Smooth muscle cell (in vitro differentiated cells): ENCODE measurements around the gene CD5L. TPM values are rescaled to one million over a fixed set of nuclear protein-coding genes. Genes with fewer than 3 reads are reported as not detected.

ENCODE experiments used
- DNase-seq: peaks from one replicate; lab custom pipeline; 2025; ENCODE audit not compliant: unreplicated experiment; lab: John Stamatoyannopoulos, UW
- H2AFZ ChIP-seq: fragments of 200-600 bp; sonication (generic); 2 replicates; pipeline ENCODE4 v1.6.0; 2016; ENCODE audit warnings: antibody characterized with exemption, low read depth, mild to moderate bottlenecking
- H3F3A ChIP-seq: fragments of 200-600 bp; sonication (generic); 2 replicates; pipeline ENCODE4 v1.6.0; 2017; ENCODE audit warnings: antibody characterized with exemption, low read depth
- H3K27ac ChIP-seq: fragments of 200-600 bp; sonication (generic); 2 replicates; pipeline ENCODE4 v1.5.1; 2016; ENCODE audit warnings: low read depth, mild to moderate bottlenecking
- H3K27me3 ChIP-seq: fragments of 200-600 bp; sonication (generic); 2 replicates; pipeline ENCODE4 v1.6.1; 2016; ENCODE audit warnings: low read depth, mild to moderate bottlenecking
- H3K36me3 ChIP-seq: fragments of 200-600 bp; sonication (generic); 2 replicates; pipeline ENCODE4 v1.5.1; 2016; ENCODE audit warnings: low read depth
- H3K4me1 ChIP-seq: fragments of 200-600 bp; sonication (generic); 2 replicates; pipeline ENCODE4 v1.5.1; 2016; ENCODE audit warnings: low read depth
- H3K4me2 ChIP-seq: fragments of 200-600 bp; sonication (generic); 2 replicates; pipeline ENCODE4 v1.6.0; 2016; ENCODE audit warnings: mild to moderate bottlenecking
- H3K4me3 ChIP-seq: fragments of 200-600 bp; sonication (generic); 2 replicates; pipeline ENCODE4 v1.5.1; 2016; ENCODE audit warnings: mild to moderate bottlenecking
- H3K79me2 ChIP-seq: fragments of 200-600 bp; sonication (generic); 2 replicates; pipeline ENCODE4 v1.6.0; 2016; ENCODE audit warnings: low read depth, mild to moderate bottlenecking
- H3K9ac ChIP-seq: fragments of 200-600 bp; sonication (generic); 2 replicates; pipeline ENCODE4 v1.6.0; 2016; ENCODE audit warnings: low read depth
- H3K9me3 ChIP-seq: fragments of 200-600 bp; sonication (generic); replicated peaks from 2 replicates; pipeline ENCODE4 v1.5.1; 2016; ENCODE audit warnings: low read depth
- H4K20me1 ChIP-seq: fragments of 200-600 bp; sonication (generic); 2 replicates; pipeline ENCODE4 v1.6.0; 2016; ENCODE audit warnings: low read depth
- CTCF ChIP-seq: fragments of 200-600 bp; sonication (generic); IDR thresholded peaks from 2 replicates; pipeline ENCODE4 v1.5.1; 2017; ENCODE audit warnings: borderline replicate concordance, mild to moderate bottlenecking, antibody characterized with exemption; ENCODE audit not compliant: insufficient read depth, poor library complexity, severe bottlenecking
- WGBS: methylation state at CpG from one replicate; pipeline ENCODE4 v1.1.7; 2016; ENCODE audit warnings: low lambda C conversion rate; 5-methylcytosine and 5-hydroxymethylcytosine counted together
- polyA plus RNA-seq: library from polyadenylated mRNA; unstranded; fragments of >200 nt; fragmentation: Nextera tagmentation; extraction: Ambion mirVana; gene quantifications from 2 replicates; pipeline ENCODE4 v1.2.1, GENCODE V29; 2016
- total RNA-seq: library from RNA; depleted of rRNA; stranded (reverse); fragments of >200 nt; gene quantifications from 2 replicates; pipeline ENCODE4 v1.2.3, GENCODE V29; 2014

The CD5L gene
- total and polyA plus RNA-seq, 2 experiments from 2014 or later, result not detected

DNA sequence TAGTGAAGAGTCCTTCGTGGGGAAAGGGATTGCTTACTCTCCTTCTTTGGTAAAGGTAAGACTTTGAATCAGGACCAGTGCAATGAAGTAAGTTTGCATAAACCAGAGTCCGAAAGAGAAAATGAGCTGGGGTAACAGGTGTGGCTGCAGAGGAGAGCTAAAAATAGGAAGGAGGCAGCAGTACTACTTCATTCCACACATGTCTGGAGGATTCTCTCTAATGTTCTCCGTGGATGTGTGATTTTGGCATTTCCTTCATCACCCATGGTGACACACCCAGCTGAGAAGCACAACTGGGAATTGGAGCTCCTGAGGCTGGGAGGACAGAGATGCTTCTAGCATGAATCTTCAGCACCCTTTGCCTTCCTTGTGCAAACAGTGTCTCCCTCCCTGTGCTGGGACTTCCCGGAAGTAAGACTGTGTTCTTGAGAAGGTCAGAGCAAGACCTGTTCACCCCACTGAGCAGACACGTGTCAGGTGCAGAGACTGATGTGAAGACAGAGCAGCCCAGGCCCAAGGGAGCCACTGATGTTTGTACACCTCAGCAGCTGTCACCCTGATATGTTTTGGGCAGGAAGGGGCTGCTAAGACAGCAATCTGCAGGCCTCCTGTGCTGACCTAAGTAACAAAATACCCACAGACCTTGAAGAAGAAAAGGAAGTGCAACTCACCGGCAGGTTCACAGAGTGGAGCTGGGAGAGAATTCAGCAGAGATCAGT, 35.0 kb downstream of the CD5L start:
- H3K36me3 ChIP-seq, result no peaks in the 10 kb centered on the region
- no peaks in the 10 kb centered on the region for H3K4me1 ChIP-seq
- WGBS, result 71% methylated on average over 6 of the region's 6 CpGs
- no peak overlapping the region for H2AFZ ChIP-seq
- DNase-seq, result no peak
- no peaks in the 10 kb centered on the region for H3K9me3 ChIP-seq
- no peak overlapping the region for H3K4me3 ChIP-seq
- H3F3A ChIP-seq, result no peaks in the 10 kb centered on the region
- H3K79me2 ChIP-seq, result no peaks in the 10 kb centered on the region
- no peak overlapping the region for H3K4me2 ChIP-seq
- H4K20me1 ChIP-seq, result no peaks in the 10 kb centered on the region
- no peak overlapping the region for H3K9ac ChIP-seq
- H3K27ac ChIP-seq, result no peak overlapping the region
- TF ChIP-seq CTCF, result no peak
- H3K27me3 ChIP-seq, result peaks cover 2% of the 10 kb centered on the region

DNA sequence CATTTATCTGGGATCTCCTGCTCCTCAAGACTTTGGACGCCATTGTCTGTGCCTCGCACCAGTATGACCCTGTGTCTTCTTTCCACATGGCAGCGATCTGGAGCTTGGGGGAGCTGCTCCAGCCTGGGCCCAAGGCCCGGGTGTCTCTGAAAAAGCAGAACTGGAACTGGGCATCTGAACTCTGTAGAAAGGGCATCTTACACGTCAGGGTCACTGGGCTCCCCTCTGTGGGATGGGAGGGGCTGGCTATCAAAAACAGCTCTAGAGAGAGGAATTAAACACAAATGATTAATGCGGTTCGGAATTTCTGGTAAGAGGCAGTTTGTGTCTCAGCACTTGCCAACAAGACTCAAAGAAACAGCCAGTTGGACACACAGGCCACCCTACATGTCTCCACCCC, 37.8 kb downstream of the CD5L start:
- no peak overlapping the region for H3K27ac ChIP-seq
- no peak overlapping the region for H3K4me2 ChIP-seq
- peaks cover 2% of the 10 kb centered on the region for H3K27me3 ChIP-seq
- DNase-seq, result no peak
- no peaks in the 10 kb centered on the region for H3K4me1 ChIP-seq
- 93% methylated on average over 7 of the region's 7 CpGs for WGBS
- H3K4me3 ChIP-seq, result no peak overlapping the region
- H3F3A ChIP-seq, result no peaks in the 10 kb centered on the region
- TF ChIP-seq CTCF, result no peak
- no peak overlapping the region for H2AFZ ChIP-seq
- H3K36me3 ChIP-seq, result no peaks in the 10 kb centered on the region
- H3K9ac ChIP-seq, result no peak overlapping the region
- no peaks in the 10 kb centered on the region for H4K20me1 ChIP-seq
- H3K9me3 ChIP-seq, result no peaks in the 10 kb centered on the region
- no peaks in the 10 kb centered on the region for H3K79me2 ChIP-seq

- no peaks in the 10 kb centered on the region for H3K9me3 ChIP-seq
- no peaks in the 10 kb centered on the region for H4K20me1 ChIP-seq
Observed at GRCh38 chr1:157799996-157800395, 41.6 kb downstream of the CD5L start.

More at GRCh38 chr1:157799996-157800395, 41.6 kb downstream of the CD5L start:
- Histone ChIP-seq H3K4me1 (no peaks in the 10 kb centered on the region), H3K4me3 (no peak overlapping the region), H3K27ac (no peak overlapping the region), H3K9ac (no peak overlapping the region), H3K27me3 (no peaks in the 10 kb centered on the region), H3K79me2 (no peaks in the 10 kb centered on the region), H2AFZ (no peak overlapping the region), H3F3A (no peaks in the 10 kb centered on the region), H3K4me2 (no peak overlapping the region), H3K36me3 (no peaks in the 10 kb centered on the region)
- WGBS, result 73% methylated on average over 1 of the region's 1 CpG
- no peak for TF ChIP-seq CTCF
- DNase-seq, result no peak
